Liver (tissue), 9 donors: ENCODE measurements around the gene GLIPR1. TPM values are rescaled to one million over a fixed set of nuclear protein-coding genes. Genes with fewer than 3 reads are reported as not detected.

ENCODE experiments used
- DNase-seq: peaks from one replicate; pipeline ENCODE4 v3.0.0-alpha.2; 2017; ENCODE audit warnings: low spot score
- H3K27ac ChIP-seq, 2 donors: one replicate each; pipeline ENCODE4 v1.7.0; 2013; ENCODE audit warnings: inconsistent platforms in 2 of 2, low read length in 2 of 2, control low read depth in 1 of 2, low read depth in 1 of 2, mild to moderate bottlenecking in 1 of 2
- H3K27me3 ChIP-seq, 4 donors: one replicate each; pipeline versions ENCODE4 v1.6.1 to v1.7.0; 2013; ENCODE audit warnings: low read length in 3 of 4, inconsistent platforms in 1 of 4, mild to moderate bottlenecking in 1 of 4, moderate library complexity in 1 of 4; ENCODE audit not compliant: control insufficient read depth in 4 of 4, insufficient read depth in 4 of 4
- H3K36me3 ChIP-seq, 4 donors: one replicate each; pipeline versions ENCODE4 v1.6.1 to v1.7.0; 2013; ENCODE audit warnings: low read length in 3 of 4, mild to moderate bottlenecking in 3 of 4, low read depth in 1 of 4, moderate library complexity in 1 of 4; ENCODE audit not compliant: control insufficient read depth in 4 of 4, insufficient read depth in 3 of 4
- H3K4me1 ChIP-seq, 4 donors: one replicate each; pipeline versions ENCODE4 v1.6.1 to v1.7.0; 2013; ENCODE audit warnings: low read length in 3 of 4, mild to moderate bottlenecking in 3 of 4, moderate library complexity in 1 of 4; ENCODE audit not compliant: control insufficient read depth in 4 of 4, insufficient read depth in 4 of 4
- H3K4me3 ChIP-seq, 3 donors: one replicate each; pipeline versions ENCODE4 v1.6.1 to v1.7.0; 2013; ENCODE audit warnings: low read length in 3 of 3, control low read depth in 1 of 3, low read depth in 1 of 3, mild to moderate bottlenecking in 1 of 3
- H3K9ac ChIP-seq, 2 donors: one replicate each; pipeline ENCODE4 v1.7.0; 2013; ENCODE audit warnings: low read length in 2 of 2, mild to moderate bottlenecking in 2 of 2, moderate library complexity in 2 of 2, control low read depth in 1 of 2, low read depth in 1 of 2
- H3K9me3 ChIP-seq, 4 donors: one replicate each; pipeline versions ENCODE4 v1.6.1 to v1.7.0; 2013; ENCODE audit warnings: low read length in 3 of 4; ENCODE audit not compliant: control insufficient read depth in 4 of 4
- ATF3 ChIP-seq: IDR thresholded peaks from 2 replicates; pipeline ENCODE4 v1.6.1; 2016; ENCODE audit warnings: antibody characterized with exemption
- CTCF ChIP-seq: fragments of 150-350 bp; IDR thresholded peaks from 2 replicates; pipeline ENCODE4 v1.5.1; 2017; ENCODE audit warnings: improper control_type of control experiment, low read depth, low read length; ENCODE audit not compliant: missing input control
- EGR1 ChIP-seq, 2 donors: IDR thresholded peaks; 2 replicates each; pipeline ENCODE4 v1.6.1; 2016 to 2018; ENCODE audit warnings: antibody characterized with exemption in 2 of 2, low read depth in 2 of 2
- FOXA1 ChIP-seq: IDR thresholded peaks from 2 replicates; pipeline ENCODE4 v1.6.1; 2016; ENCODE audit warnings: antibody characterized with exemption
- FOXA2 ChIP-seq: IDR thresholded peaks from 2 replicates; pipeline ENCODE4 v1.6.1; 2016; ENCODE audit warnings: antibody characterized with exemption
- GABPA ChIP-seq, 2 donors: IDR thresholded peaks in 1 of 2; conservative IDR thresholded peaks in 1 of 2; 2 replicates each; pipeline ENCODE4 v1.6.1; 2016; ENCODE audit warnings: antibody characterized with exemption in 2 of 2, mild to moderate bottlenecking in 1 of 2, moderate library complexity in 1 of 2
- HNF4A ChIP-seq, 2 donors: conservative IDR thresholded peaks; 2 replicates each; pipeline ENCODE4 v1.6.1; 2016; ENCODE audit warnings: antibody characterized with exemption in 2 of 2, mild to moderate bottlenecking in 2 of 2
- HNF4G ChIP-seq: IDR thresholded peaks from 2 replicates; pipeline ENCODE4 v1.6.1; 2016; ENCODE audit warnings: antibody characterized with exemption
- JUND ChIP-seq, 2 donors: IDR thresholded peaks; 2 replicates each; pipeline ENCODE4 v1.6.1; 2016; ENCODE audit warnings: antibody characterized with exemption in 2 of 2
- MAX ChIP-seq: IDR thresholded peaks from 2 replicates; pipeline ENCODE4 v1.6.1; 2016; ENCODE audit warnings: antibody characterized with exemption
- RAD21 ChIP-seq, 2 donors: IDR thresholded peaks; 2 replicates each; pipeline ENCODE4 v1.6.1; 2016; ENCODE audit warnings: antibody characterized with exemption in 2 of 2, mild to moderate bottlenecking in 2 of 2
- RXRA ChIP-seq, 2 donors: IDR thresholded peaks; 2 replicates each; pipeline ENCODE4 v1.6.1; 2017 to 2018; ENCODE audit warnings: antibody characterized with exemption in 2 of 2, mild to moderate bottlenecking in 1 of 2
- TAF1 ChIP-seq: conservative IDR thresholded peaks from 2 replicates; pipeline ENCODE4 v1.6.1; 2016; ENCODE audit warnings: antibody characterized with exemption, mild to moderate bottlenecking
- YY1 ChIP-seq: IDR thresholded peaks from 2 replicates; pipeline ENCODE4 v1.6.1; 2016; ENCODE audit warnings: antibody characterized with exemption, mild to moderate bottlenecking
- ZBTB33 ChIP-seq: IDR thresholded peaks from 2 replicates; pipeline ENCODE4 v1.6.1; 2016; ENCODE audit warnings: antibody characterized with exemption
- WGBS: extraction: QIAGEN DNeasy Blood & Tissue Kit; methylation state at CpG from one replicate; pipeline ENCODE4 v1.1.7; 2013; 5-methylcytosine and 5-hydroxymethylcytosine counted together
- polyA plus RNA-seq, 2 donors: library from polyadenylated mRNA; stranded (reverse) in 1 of 2; unstranded in 1 of 2; fragments of 200-250 nt in 1 of 2; fragments of >200 nt in 1 of 2; fragmentation: Nextera tagmentation in 1 of 2; extraction: Ambion mirVana in 1 of 2; gene quantifications; one replicate each; pipeline versions ENCODE4 v1.2.1 to v1.2.3, GENCODE V29; 2013 to 2015
- total RNA-seq, 2 donors: library from RNA; depleted of rRNA; stranded (reverse); fragments of >200 nt; gene quantifications; one replicate each; pipeline ENCODE4 v1.2.3, GENCODE V29; 2014
- donor health status: healthy.
- donor health status: healthy.
- donor health status: healthy.
- donor health status: healthy.
- donor health status: healthy.

Gene GLIPR1
- total and polyA plus RNA-seq, 4 donors: 3.0 to 8.2 (median 4.7) TPM

- Histone ChIP-seq H3K4me1 (no peaks in the 10 kb centered on the region), H3K27me3 (no peaks in the 10 kb centered on the region), H3K9ac (no peak overlapping the region), H3K27ac (no peak overlapping the region), H3K4me3 (no peak overlapping the region), H3K9me3 (no peaks in the 10 kb centered on the region), H3K36me3 (no peaks in the 10 kb centered on the region)
- DNase-seq: no peak
- WGBS: 92% methylated on average over 1 of the region's 1 CpG
- TF ChIP-seq JUND (IDR thresholded peaks at IDR 0.05) (no peak), FOXA2 (no peak), HNF4G (no peak)
These were observed 63.0 kb downstream of the GLIPR1 start for GRCh38 chr12:75543529-75543928.

GRCh38 chr12:75545636-75546035 is 65.1 kb downstream of the GLIPR1 start:
- Histone ChIP-seq H3K9me3 (no peaks in the 10 kb centered on the region), H3K27me3 (no peaks in the 10 kb centered on the region), H3K4me1 (no peaks in the 10 kb centered on the region), H3K27ac (no peak overlapping the region), H3K4me3 (no peak overlapping the region), H3K36me3 (no peaks in the 10 kb centered on the region), H3K9ac (no peak overlapping the region)
- no peak for TF ChIP-seq GABPA (IDR thresholded peaks at IDR 0.05 in 1 of 2, conservative IDR thresholded peaks at IDR 0.05 in 1 of 2)
- TF ChIP-seq EGR1 (IDR thresholded peaks at IDR 0.05; ENCODE audit: low read depth in 2 of 2): no peak
- TF ChIP-seq FOXA1: no peak
- TF ChIP-seq RXRA (IDR thresholded peaks at IDR 0.05): no peak
- TF ChIP-seq MAX: no peak
- TF ChIP-seq CTCF: no peak
- TF ChIP-seq RAD21 (IDR thresholded peaks at IDR 0.05): no peak
- no peak for TF ChIP-seq ATF3
- TF ChIP-seq FOXA2: no peak
- no peak for DNase-seq
- WGBS: 93% methylated on average over 1 of the region's 1 CpG

GRCh38 chr12:75548879-75549278 is 68.3 kb downstream of the GLIPR1 start:
- WGBS: 93% methylated on average over 1 of the region's 1 CpG
- H3K4me3 ChIP-seq: no peak overlapping the region
- DNase-seq: no peak
- no peaks in the 10 kb centered on the region for H3K36me3 ChIP-seq
- no peak overlapping the region for H3K27ac ChIP-seq
- TF ChIP-seq FOXA2 (no peak), RAD21 (IDR thresholded peaks at IDR 0.05) (no peak), EGR1 (IDR thresholded peaks at IDR 0.05; ENCODE audit: low read depth in 2 of 2) (no peak), MAX (no peak), RXRA (IDR thresholded peaks at IDR 0.05) (no peak), GABPA (IDR thresholded peaks at IDR 0.05 in 1 of 2, conservative IDR thresholded peaks at IDR 0.05 in 1 of 2) (no peak)
- no peaks in the 10 kb centered on the region for H3K9me3 ChIP-seq
- no peaks in the 10 kb centered on the region for H3K4me1 ChIP-seq
- no peaks in the 10 kb centered on the region for H3K27me3 ChIP-seq
- H3K9ac ChIP-seq: no peak overlapping the region

- no peak for DNase-seq
- Histone ChIP-seq H3K27me3 (no peaks in the 10 kb centered on the region), H3K4me3 (no peak overlapping the region), H3K9me3 (no peaks in the 10 kb centered on the region), H3K9ac (no peak overlapping the region), H3K4me1 (no peaks in the 10 kb centered on the region), H3K27ac (no peak overlapping the region), H3K36me3 (no peaks in the 10 kb centered on the region)
- WGBS: 79% methylated on average over 2 of the region's 2 CpGs
- TF ChIP-seq HNF4G (no peak), TAF1 (no peak), GABPA (IDR thresholded peaks at IDR 0.05 in 1 of 2, conservative IDR thresholded peaks at IDR 0.05 in 1 of 2) (no peak), RAD21 (IDR thresholded peaks at IDR 0.05) (no peak), ATF3 (no peak), FOXA2 (no peak), JUND (IDR thresholded peaks at IDR 0.05) (no peak), ZBTB33 (no peak), EGR1 (IDR thresholded peaks at IDR 0.05; ENCODE audit: low read depth in 2 of 2) (no peak), YY1 (no peak), FOXA1 (no peak), MAX (no peak), HNF4A (conservative IDR thresholded peaks at IDR 0.05) (no peak)
These were observed 69.4 kb downstream of the GLIPR1 start for GRCh38 chr12:75549989-75550388.
